Measurements from ENCODE around the gene RBPMS2.

The RBPMS2 gene

DNA sequence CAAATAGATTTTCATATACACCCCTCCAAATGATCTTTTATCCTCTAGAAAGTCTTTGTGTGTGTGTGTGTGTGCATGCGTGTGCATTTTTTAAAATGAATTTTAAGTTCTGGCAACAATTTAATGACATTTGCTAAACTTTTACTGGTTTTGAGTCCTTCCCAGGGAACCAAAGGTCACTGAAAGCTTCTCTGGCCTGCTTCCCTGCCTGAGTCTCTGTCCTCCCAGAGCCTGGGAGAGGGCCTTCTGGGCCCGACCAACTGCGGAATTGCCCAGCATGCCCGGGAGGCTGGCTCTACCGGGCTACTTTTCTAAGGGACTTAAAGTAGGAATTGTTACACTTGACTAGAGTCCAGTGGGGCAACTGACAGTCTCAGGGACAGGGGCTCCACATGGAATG is 7.4 kb upstream of the RBPMS2 start:
- DNase-seq (ENCODE audit: low spot score): no peak

- no peak for DNase-seq (ENCODE audit: low spot score)
Measured at GRCh38 chr15:64781299-64781698, 5.9 kb upstream of the RBPMS2 start.

DNA sequence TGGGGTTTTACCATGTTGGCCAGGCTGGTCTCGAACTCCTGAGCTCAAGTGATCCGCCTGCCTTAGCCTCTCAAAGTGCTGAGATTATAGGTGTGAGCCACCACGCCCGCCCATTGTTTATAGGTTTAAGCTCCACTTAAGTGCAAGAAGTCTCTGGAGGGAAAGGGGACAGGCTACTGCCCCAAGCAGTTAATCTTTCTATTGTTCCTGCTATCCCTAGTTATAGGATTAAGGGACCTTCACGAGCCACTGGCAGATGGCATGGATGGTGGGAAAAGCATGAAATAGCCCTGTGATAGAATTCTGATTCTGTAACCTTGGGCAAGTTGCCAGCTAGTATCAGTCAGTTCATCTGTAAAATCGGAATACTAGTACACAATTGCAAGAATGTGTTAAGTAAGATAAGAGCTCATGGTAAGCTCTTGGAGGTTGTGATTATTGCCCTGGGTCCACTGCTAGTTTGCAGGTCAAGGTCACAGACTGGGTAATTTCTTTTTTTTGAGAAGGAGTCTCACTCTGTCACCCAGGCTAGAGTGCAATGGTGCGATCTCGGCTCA is 5.3 kb upstream of the RBPMS2 start:
- no peak for DNase-seq (ENCODE audit: low spot score)

GRCh38 chr15:64779630-64780029 is 4.2 kb upstream of the RBPMS2 start:
- no peak for DNase-seq (ENCODE audit: low spot score)

DNA sequence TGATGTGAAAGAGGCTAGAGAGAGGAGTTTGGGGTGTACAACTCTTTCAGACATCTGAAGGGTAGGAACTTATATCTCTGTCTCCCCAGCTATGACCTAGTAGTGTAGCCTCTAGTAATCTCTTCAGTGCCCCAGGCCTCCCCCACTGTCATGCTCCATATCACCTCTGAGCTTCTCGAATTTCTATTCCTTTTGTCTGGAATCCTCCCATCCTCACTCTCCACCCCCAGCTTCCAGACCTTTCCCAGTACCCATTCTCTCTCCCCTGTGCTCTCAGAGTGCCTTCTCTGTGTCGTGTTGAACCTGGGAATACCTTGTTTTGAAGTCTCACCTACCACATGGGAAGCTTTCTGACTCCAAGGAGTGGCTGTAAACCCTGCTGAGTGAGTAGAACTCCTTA is 3.6 kb upstream of the RBPMS2 start:
- no peak for DNase-seq (ENCODE audit: low spot score)

DNA sequence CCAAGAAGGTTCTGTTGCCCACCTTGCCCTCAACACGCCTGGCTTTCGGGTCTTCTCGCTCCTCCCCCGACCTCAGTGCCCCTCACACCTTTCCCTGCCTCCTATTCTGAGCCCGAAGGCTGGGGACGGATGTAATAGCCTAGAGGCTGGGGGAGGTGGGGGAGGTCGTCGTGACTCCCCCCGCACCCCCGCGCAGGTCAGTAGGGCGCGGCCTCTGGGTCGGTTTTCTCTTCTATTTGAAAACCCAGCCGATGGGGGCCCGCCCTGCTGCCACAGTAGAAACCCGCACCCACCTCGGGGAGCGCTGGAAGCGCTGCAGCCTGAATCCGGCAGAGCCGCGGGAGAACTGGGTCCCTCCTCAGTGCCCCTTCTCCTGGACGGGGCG is 1.0 kb upstream of the RBPMS2 start:
- DNase-seq (ENCODE audit: low spot score): no peak

DNA sequence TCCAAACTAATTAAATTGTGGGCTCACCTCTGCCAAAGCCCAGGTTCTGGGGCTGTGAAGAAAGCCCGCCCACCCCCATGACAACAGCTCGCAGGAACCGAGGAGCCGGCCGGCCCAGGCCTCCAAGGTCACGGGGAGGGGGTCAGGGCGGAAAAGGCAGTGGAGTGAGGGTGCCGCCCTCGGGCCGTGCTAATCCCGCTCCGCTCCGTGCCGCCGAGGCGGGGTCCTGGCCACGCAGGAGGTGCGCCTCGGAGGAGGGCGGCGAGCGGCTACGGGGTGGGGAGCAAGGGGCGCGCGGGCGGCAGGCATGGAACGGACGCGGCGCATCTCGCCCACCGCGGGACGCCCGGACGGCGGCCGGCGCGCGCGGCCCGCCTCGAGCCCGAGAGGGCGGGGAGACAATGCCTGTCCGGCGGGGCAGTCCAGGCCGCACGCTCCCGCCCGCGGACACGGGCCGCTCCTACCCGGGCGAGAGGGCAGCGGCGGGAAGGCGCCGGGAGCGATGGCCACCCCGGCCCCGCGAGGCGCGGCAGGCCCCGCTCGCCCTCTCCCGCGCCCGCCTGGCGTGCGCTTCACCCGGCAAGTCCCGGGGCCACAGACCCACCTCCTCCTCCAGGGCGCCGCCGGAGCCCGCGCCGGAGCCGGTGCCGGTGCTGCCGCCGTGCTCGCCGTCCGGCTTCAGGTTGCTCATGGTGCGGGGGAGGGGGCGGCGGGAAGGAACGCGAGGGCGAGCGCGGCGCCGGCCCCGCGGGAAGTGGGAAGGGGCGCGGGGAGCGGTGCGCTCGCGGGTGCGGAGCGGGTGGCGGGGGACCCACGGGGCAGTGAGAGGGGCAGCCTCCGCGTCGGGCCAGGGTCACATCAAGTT is 528 bp downstream of the RBPMS2 start:
- no peak for DNase-seq (ENCODE audit: low spot score)

DNA sequence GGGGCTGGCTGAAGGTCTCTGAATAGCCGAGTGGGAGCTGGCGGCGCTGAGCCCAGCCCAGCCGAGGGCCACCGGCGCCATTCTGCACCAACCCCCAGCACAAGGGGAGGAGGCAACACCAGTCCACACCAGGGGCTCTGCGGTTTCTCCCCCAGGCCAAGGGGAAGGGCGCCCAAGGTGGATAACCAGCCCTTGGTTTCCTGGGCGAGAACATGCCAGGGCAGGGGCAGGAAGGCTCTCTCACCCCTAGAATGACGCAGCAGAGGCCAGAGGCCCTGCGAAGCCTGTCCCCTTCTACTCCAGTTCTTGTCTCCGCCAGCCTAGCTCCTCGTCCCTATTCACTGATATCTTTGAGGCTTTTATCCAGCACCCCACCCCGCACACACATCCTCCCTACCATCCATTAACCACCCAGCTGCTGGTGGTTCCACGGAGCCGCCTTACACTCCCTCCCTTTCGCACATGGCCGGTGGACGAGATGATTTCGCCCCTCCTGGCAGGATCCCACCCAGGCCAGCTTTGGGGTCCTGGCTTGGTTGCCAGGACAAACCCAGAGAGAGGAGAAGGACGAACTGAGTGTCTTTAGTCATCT is 1.3 kb downstream of the RBPMS2 start:
- DNase-seq (ENCODE audit: low spot score): no peak

DNA sequence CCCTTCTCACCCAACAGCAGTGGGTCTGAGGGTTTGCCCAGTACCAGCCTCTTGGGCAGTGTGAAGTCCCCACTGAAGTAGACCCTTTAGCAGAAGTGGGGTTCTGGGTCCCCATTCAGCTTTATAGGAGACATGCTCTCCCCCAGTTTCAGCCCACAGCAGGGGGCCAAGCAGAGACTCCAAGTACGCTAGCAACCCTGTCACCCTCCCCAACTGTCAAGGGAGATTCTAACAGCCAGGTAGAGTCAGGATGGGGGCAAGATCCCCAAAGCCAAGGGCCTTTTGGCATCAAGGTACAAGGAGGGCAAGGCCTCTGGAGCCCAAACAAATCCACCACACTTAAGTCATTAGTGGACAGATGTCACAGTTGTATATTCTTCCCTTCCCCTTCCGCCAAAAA is 1.8 kb downstream of the RBPMS2 start:
- no peak for DNase-seq (ENCODE audit: low spot score)

DNA sequence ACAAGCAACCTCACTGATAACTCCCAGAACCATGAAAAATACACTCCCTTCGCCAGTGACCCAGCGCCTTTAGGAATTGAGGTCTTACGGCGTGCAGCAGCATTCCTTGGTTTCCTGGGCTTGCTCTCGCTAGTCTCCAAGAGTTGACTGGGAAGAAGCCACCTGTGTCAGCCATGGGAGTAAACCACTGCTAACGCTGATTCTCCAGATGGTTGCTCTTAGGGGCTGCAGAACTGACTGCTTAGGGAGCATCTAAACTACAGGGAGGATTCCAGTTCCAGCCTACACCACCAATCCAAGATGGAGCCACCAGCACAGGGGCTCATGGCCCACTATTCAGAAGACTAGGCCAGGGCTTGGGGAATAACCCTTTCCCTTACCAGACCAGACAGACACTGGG is 2.4 kb downstream of the RBPMS2 start:
- DNase-seq (ENCODE audit: low spot score): no peak

- DNase-seq (ENCODE audit: low spot score): no peak
Measured at GRCh38 chr15:64772488-64772887, 2.9 kb downstream of the RBPMS2 start.

GRCh38 chr15:64770626-64771025 is 4.8 kb downstream of the RBPMS2 start:
- DNase-seq (ENCODE audit: low spot score): no peak

GRCh38 chr15:64767203-64767602 is 8.2 kb downstream of the RBPMS2 start:
- DNase-seq (ENCODE audit: low spot score): no peak

- DNase-seq (ENCODE audit: low spot score): no peak
Measured at GRCh38 chr15:64766058-64766457, 9.3 kb downstream of the RBPMS2 start.

GRCh38 chr15:64763874-64764273 is 11.5 kb downstream of the RBPMS2 start:
- DNase-seq (ENCODE audit: low spot score): no peak

DNA sequence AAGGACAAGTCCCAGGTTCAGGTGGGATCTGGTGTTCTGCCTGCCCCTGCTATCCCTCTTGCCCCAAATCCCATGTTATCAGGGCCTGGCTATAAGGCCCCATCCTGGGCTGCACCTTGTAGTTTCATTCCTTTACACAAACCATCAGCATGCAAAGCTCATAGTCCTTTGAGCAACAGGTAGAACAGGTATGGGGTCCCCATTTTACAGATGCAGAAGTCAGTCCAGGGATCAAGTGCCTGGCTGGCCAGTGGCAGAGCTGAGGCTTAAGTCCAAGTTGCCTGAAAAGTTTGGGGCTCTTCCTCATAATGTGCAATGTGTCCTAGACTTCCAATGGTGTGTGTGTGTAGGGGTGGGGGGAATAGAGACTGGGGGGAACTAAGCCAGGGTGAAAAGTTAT is 11.9 kb downstream of the RBPMS2 start:
- DNase-seq (ENCODE audit: low spot score): no peak

DNA sequence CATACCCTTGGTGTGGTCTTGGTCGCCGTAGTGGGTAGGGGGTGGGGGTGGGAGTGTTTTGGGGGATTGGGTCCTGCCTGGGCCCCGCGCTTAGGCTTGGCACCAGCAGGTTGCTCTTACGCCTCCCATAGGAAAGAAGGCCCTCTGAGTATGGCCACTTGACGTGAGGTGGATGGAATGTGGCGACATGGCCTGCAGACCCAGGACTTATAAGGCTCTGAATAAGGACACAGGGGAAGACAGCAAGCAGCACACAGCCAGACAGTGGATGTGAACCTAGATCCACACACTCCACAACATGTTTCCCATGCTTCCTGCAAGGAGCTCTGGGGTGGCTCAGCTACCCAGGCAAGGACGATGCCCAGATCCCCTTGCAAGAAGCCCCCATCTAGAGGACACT is 12.4 kb downstream of the RBPMS2 start:
- DNase-seq (ENCODE audit: low spot score): no peak

DNA sequence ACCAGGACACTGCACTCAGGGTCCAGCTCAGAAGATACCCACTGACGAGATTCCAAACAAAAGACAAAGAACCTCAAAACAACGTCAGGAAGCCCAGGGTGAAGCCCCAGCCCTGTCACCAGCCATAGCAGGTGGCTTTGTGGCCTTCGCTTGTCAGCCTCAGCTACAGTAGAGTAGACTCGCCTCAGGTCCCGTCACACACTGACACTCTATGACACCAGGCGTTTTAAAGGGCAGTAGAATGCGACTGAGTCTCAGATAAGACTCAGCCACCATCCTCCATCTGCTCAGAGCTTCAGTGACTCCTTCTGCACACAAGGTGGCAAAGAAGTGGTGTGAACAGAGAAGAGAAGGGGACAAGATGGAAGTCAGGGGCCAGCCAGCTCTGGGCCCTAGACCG is 12.8 kb downstream of the RBPMS2 start:
- no peak for DNase-seq (ENCODE audit: low spot score)

- DNase-seq (ENCODE audit: low spot score): no peak
Measured at GRCh38 chr15:64761156-64761555, 14.2 kb downstream of the RBPMS2 start.

DNA sequence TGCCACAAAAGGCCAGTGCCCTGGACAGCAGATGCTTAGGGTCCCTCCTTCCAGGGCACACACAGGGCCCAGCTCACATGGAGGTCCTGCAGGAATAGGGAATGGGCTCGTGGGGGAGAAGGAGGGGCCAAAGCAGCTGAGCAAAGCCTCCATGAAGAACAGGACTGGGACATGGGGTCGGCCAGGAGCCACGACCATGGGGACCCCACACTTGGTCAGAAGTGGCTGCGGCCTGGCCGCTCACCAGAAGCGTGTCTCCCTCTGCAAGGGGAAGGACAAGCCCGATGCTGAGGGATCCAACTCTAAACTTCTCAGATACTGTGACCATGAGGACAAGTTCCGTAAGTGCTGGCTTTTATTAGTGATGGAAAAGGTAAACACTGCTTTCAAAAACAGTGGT is 15.3 kb downstream of the RBPMS2 start:
- no peak for DNase-seq (ENCODE audit: low spot score)

DNA sequence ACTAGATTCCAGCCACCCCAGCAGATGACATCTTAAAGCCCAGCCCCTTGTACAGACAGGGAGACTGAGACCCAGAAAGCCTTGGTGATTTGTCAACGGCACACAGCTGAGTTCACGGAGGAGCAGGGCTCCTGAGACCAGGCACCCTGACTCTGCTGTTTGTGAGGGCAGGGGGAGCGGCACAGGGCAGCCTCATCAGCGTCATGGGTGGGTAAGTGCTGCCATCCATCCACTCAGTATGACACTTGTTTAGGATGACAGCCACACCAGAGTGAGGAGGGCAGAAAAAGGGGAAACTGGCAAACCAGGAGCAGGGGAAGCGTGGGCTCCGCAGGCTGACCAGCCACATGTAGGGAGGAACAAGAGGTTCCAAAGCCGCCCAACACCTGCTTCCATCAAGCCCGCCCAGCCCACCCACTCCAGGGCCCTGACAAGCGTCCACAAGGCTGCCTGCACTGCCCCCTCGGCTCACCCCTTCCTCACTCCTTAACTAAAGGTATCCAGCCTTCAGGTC is 19.9 kb downstream of the RBPMS2 start:
- no peak for DNase-seq (ENCODE audit: low spot score)

DNA sequence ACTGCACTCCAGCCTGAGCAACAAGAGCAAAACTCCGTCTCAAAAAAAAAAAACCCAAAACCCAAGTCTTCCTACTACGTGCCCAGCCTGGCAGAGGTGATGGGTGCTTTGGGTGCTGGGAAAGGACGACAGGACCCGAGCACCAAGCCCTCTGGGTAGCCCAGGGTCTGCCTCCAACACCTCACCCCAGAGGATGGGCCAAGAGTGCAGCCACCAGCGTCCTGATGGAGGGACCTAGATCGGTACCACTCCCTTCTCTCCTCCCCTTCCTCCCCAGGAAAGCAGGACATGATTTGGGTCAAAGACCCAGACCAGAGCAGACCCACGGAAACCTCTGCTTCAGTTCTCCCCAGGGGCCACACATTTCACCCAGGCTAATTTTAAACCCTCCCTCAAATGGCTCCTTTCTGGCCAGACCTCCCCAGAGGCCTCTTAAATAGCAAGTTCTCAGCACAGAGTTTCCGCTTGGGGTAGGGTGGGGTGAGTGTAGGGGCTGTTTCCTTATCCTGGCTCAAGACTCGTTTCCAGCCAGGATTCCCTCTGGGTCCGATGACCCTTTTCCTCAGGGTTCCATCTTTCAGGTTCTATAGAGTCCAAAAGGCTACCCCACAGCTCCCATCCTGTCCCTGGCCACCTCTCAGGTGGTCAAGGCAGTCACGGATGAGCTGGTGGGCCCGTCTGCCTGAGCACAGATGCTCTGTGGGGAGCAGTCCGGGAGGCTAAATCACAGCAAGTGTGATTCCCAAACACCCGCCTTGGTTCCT is 20.5 kb downstream of the RBPMS2 start:
- DNase-seq (ENCODE audit: low spot score): no peak
